ENCODE measurements around the gene LAPTM5. TPM values are rescaled to one million over a fixed set of nuclear protein-coding genes. Genes with fewer than 3 reads are reported as not detected.

LAPTM5 gene
- total RNA-seq, 1 experiment from 2014 or later = not detected

DNA sequence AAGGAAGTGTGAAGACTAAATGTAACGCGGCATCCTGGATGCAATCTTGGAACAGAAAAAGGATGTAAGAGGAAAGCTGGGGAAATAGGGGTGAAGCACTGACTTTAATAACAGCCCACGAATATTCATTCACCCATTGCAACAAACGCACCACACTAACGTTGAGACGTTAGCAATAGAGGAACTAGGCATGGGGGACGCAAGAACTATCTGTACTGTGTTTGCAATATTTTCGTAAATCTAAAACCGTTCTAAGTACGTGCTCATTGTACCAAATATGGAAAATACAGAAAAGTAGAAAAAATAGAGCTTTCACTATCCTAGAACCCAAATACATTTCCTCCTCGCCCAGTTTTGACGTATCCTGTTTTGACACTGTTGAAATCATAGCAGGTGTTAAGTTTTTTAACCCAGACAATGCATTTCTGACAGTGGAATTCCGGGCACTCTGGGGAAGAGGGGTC is 3.9 kb downstream of the LAPTM5 start:
- BruUV-seq (replicated peaks) = no TSS peak
- no peak overlapping the region for H3K4me3 ChIP-seq (ENCODE audit: low read length)
- no peak overlapping the region for H2AFZ ChIP-seq (ENCODE audit: low read length)
- H3K27ac ChIP-seq (ENCODE audit: low read length) = no peak overlapping the region
- H3K79me2 ChIP-seq (ENCODE audit: low read length) = no peaks in the 10 kb centered on the region
- H3K9me2 ChIP-seq (replicated peaks; ENCODE audit: low read length) = no peaks in the 10 kb centered on the region
- no peaks in the 10 kb centered on the region for H3K9me3 ChIP-seq (ENCODE audit: low read length)
- TF ChIP-seq EZH2phosphoT487 (IDR thresholded peaks at IDR 0.05; ENCODE audit: borderline replicate concordance, low read length) (no peak), EZH2 (IDR thresholded peaks at IDR 0.05; ENCODE audit: low read length, unreplicated experiment) (no peak)
- TF ChIP-seq, protein P1, sequence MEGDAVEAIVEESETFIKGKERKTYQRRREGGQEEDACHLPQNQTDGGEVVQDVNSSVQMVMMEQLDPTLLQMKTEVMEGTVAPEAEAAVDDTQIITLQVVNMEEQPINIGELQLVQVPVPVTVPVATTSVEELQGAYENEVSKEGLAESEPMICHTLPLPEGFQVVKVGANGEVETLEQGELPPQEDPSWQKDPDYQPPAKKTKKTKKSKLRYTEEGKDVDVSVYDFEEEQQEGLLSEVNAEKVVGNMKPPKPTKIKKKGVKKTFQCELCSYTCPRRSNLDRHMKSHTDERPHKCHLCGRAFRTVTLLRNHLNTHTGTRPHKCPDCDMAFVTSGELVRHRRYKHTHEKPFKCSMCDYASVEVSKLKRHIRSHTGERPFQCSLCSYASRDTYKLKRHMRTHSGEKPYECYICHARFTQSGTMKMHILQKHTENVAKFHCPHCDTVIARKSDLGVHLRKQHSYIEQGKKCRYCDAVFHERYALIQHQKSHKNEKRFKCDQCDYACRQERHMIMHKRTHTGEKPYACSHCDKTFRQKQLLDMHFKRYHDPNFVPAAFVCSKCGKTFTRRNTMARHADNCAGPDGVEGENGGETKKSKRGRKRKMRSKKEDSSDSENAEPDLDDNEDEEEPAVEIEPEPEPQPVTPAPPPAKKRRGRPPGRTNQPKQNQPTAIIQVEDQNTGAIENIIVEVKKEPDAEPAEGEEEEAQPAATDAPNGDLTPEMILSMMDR (conservative IDR thresholded peaks at IDR 0.05; ENCODE audit: low read depth, low read length) = no peak
- no peaks in the 10 kb centered on the region for H4K20me1 ChIP-seq (ENCODE audit: low read length)
- H3K27me3 ChIP-seq (ENCODE audit: low read length) = no peaks in the 10 kb centered on the region
- H3K4me1 ChIP-seq (ENCODE audit: insufficient read depth, low read length) = peaks cover 18% of the 10 kb centered on the region
- no peaks in the 10 kb centered on the region for H3F3A ChIP-seq (ENCODE audit: low read length, unreplicated experiment)
- ATAC-seq (no peak), DNase-seq (no peak)
- ChIA-PET POLR2A (ENCODE audit: unreplicated experiment) (no interaction called here), CTCF (no interaction called here)
- H3K4me2 ChIP-seq (ENCODE audit: low read length) = no peak overlapping the region
- H3K36me3 ChIP-seq (ENCODE audit: low read depth, low read length) = no peaks in the 10 kb centered on the region
- intact Hi-C loops (cut with micrococcal nuclease) = no loop called here
- no peak overlapping the region for H3K9ac ChIP-seq (ENCODE audit: low read length)

DNA sequence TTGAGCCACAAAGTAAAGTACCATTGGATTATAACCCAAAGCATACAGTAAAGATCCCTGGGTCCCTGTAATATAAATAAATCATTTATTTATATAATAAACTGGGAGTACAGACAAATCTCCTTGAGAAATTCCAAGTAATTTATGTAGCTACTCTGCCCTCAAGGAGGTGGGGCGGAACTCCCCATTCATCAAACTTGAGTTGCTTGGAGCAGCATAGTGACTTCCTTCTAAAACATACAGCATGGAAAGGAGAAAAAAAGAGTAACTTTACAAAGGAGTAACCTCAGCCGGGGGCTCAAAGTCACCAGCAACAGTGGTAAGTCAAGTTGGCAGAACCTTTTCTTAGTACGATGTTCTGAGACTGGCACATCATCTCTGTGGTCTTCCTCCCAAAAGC is 4.5 kb downstream of the LAPTM5 start:
- intact Hi-C loops (cut with micrococcal nuclease) = no loop called here
- no peaks in the 10 kb centered on the region for H3K9me3 ChIP-seq (ENCODE audit: low read length)
- POLR2A ChIA-PET (ENCODE audit: unreplicated experiment) = no interaction called here

DNA sequence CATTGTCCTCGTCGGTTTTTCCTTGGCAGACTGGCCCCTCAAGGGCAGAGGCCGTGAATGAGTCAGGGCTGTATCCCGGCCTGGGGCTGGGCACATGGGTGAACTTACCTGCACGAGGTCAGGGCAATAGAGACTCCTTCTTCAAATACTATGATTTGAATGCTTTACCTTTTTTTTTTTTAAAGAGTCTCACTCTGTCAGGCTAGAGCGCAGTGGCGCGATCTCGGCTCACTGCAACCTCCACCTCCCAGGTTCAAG is 5.0 kb downstream of the LAPTM5 start:
- H3K79me2 ChIP-seq (ENCODE audit: low read length) = no peaks in the 10 kb centered on the region
- H3K9ac ChIP-seq (ENCODE audit: low read length) = no peak overlapping the region
- H3K27ac ChIP-seq (ENCODE audit: low read length) = no peak overlapping the region
- intact Hi-C loops (cut with micrococcal nuclease) = no loop called here
- H3K4me2 ChIP-seq (ENCODE audit: low read length) = no peak overlapping the region
- H3K9me3 ChIP-seq (ENCODE audit: low read length) = no peaks in the 10 kb centered on the region
- H3F3A ChIP-seq (ENCODE audit: low read length, unreplicated experiment) = no peaks in the 10 kb centered on the region
- H3K27me3 ChIP-seq (ENCODE audit: low read length) = peaks cover 3% of the 10 kb centered on the region; the same call in 1 of the 2 replicates
- ChIA-PET POLR2A (ENCODE audit: unreplicated experiment) (no interaction called here), CTCF (no interaction called here)
- TF ChIP-seq EZH2phosphoT487 (IDR thresholded peaks at IDR 0.05; ENCODE audit: borderline replicate concordance, low read length) (no peak), EZH2 (IDR thresholded peaks at IDR 0.05; ENCODE audit: low read length, unreplicated experiment) (no peak)
- TF ChIP-seq, protein P1 (conservative IDR thresholded peaks at IDR 0.05; ENCODE audit: low read depth, low read length) = no peak
- no peak overlapping the region for H2AFZ ChIP-seq (ENCODE audit: low read length)
- peaks cover 18% of the 10 kb centered on the region for H3K4me1 ChIP-seq (ENCODE audit: insufficient read depth, low read length)
- H3K4me3 ChIP-seq (ENCODE audit: low read length) = no peak overlapping the region
- H3K36me3 ChIP-seq (ENCODE audit: low read depth, low read length) = no peaks in the 10 kb centered on the region
- no TSS peak for BruUV-seq (replicated peaks)
- no peaks in the 10 kb centered on the region for H4K20me1 ChIP-seq (ENCODE audit: low read length)
- no peak for ATAC-seq
- DNase-seq = no peak
- H3K9me2 ChIP-seq (replicated peaks; ENCODE audit: low read length) = no peaks in the 10 kb centered on the region

More for the DNA sequence above, 4.5 kb downstream of the LAPTM5 start:
- CTCF ChIA-PET = no interaction called here
- Histone ChIP-seq H3K27ac (ENCODE audit: low read length) (no peak overlapping the region), H3K4me3 (ENCODE audit: low read length) (no peak overlapping the region), H4K20me1 (ENCODE audit: low read length) (no peaks in the 10 kb centered on the region), H3K9me2 (replicated peaks; ENCODE audit: low read length) (no peaks in the 10 kb centered on the region), H3K9ac (ENCODE audit: low read length) (no peak overlapping the region), H3K4me1 (ENCODE audit: insufficient read depth, low read length) (peaks cover 18% of the 10 kb centered on the region), H3K79me2 (ENCODE audit: low read length) (no peaks in the 10 kb centered on the region), H2AFZ (ENCODE audit: low read length) (no peak overlapping the region), H3F3A (ENCODE audit: low read length, unreplicated experiment) (no peaks in the 10 kb centered on the region), H3K4me2 (ENCODE audit: low read length) (no peak overlapping the region), H3K27me3 (ENCODE audit: low read length) (no peaks in the 10 kb centered on the region), H3K36me3 (ENCODE audit: low read depth, low read length) (no peaks in the 10 kb centered on the region)
- DNase-seq (no peak), ATAC-seq (no peak)
- TF ChIP-seq, protein P1 (conservative IDR thresholded peaks at IDR 0.05; ENCODE audit: low read depth, low read length) = no peak
- TF ChIP-seq EZH2 (IDR thresholded peaks at IDR 0.05; ENCODE audit: low read length, unreplicated experiment) = no peak
- no peak for TF ChIP-seq EZH2phosphoT487 (IDR thresholded peaks at IDR 0.05; ENCODE audit: borderline replicate concordance, low read length)
- no TSS peak for BruUV-seq (replicated peaks)

Measured in PC-3 (cell line).